Peyer's patch (tissue), 4 donors: ENCODE data around the gene ARHGAP26.

Source experiments
- POLR2A ChIP-seq, 2 donors: fragments of 450-650 bp; IDR thresholded peaks; one replicate each; pipeline ENCODE4 v1.5.1; 2017; ENCODE audit warnings: antibody characterized with exemption in 2 of 2, mild to moderate bottlenecking in 2 of 2, moderate library complexity in 2 of 2
- TF ChIP-seq, protein P1 (sequence below), 6 experiments: fragments of 450-650 bp in 4 of 6; fragments of 200-600 bp in 2 of 6; sonication (generic) in 1 of 6; IDR thresholded peaks; one replicate each; pipeline ENCODE4 v1.5.1; 2017 to 2019; ENCODE audit warnings: antibody characterized with exemption in 6 of 6, mild to moderate bottlenecking in 3 of 6, moderate library complexity in 1 of 6

DNA sequence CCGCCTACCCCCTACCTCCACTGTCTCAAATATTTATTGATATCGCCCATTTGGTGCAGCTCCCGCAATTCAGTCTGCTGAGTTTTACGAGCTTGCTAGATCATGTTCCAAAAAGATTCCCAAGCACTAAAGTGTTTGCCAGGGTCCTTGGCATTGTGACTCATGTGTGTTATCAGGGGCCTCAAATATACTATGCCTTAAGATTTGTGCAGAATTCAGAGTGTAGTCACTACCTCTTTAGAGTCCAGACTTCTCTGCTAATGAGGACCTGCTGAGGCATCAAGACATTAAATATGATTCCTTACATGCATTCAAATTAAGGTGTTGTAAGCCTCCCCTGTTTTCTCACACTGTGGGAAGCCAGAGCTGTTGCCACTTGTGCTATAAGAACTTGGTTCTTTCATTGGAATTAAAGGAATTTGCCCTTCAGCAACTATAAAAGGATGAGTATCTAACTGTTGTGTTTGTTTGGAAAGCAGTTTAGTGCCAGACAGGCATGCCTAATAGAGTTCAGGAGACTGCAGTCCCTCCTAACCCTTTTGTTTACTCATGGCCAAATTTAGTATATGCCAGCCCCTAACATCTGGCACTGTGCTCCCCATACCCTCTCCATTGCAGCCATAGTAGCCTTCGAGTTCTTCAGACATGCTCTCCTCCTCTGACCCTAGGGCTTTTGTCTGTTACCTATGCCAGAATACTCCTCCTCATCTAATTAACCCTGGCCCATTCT is 316.9 kb downstream of the ARHGAP26 start:
- TF ChIP-seq, protein P1, sequence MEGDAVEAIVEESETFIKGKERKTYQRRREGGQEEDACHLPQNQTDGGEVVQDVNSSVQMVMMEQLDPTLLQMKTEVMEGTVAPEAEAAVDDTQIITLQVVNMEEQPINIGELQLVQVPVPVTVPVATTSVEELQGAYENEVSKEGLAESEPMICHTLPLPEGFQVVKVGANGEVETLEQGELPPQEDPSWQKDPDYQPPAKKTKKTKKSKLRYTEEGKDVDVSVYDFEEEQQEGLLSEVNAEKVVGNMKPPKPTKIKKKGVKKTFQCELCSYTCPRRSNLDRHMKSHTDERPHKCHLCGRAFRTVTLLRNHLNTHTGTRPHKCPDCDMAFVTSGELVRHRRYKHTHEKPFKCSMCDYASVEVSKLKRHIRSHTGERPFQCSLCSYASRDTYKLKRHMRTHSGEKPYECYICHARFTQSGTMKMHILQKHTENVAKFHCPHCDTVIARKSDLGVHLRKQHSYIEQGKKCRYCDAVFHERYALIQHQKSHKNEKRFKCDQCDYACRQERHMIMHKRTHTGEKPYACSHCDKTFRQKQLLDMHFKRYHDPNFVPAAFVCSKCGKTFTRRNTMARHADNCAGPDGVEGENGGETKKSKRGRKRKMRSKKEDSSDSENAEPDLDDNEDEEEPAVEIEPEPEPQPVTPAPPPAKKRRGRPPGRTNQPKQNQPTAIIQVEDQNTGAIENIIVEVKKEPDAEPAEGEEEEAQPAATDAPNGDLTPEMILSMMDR (IDR thresholded peaks at IDR 0.05), result no peak
- no peak for TF ChIP-seq POLR2A (IDR thresholded peaks at IDR 0.05)
